GM20431 (cell line): Measurements from ENCODE around the gene PNPO.
"Not testable (repeated sequence)": the region's sequence is repeated elsewhere in the genome, so short reads cannot be mapped to it uniquely, and the experiment has no call there.

Experiments
- in situ Hi-C: fragments of 300-500 bp; cut with MseI, MboI; formaldehyde crosslinking; loops from one replicate; pipeline ENCODE4 v1.15.0; 2020; ENCODE audit warnings: low sequenced_read_pairs; ENCODE audit not compliant: unreplicated experiment

PNPO gene

DNA sequence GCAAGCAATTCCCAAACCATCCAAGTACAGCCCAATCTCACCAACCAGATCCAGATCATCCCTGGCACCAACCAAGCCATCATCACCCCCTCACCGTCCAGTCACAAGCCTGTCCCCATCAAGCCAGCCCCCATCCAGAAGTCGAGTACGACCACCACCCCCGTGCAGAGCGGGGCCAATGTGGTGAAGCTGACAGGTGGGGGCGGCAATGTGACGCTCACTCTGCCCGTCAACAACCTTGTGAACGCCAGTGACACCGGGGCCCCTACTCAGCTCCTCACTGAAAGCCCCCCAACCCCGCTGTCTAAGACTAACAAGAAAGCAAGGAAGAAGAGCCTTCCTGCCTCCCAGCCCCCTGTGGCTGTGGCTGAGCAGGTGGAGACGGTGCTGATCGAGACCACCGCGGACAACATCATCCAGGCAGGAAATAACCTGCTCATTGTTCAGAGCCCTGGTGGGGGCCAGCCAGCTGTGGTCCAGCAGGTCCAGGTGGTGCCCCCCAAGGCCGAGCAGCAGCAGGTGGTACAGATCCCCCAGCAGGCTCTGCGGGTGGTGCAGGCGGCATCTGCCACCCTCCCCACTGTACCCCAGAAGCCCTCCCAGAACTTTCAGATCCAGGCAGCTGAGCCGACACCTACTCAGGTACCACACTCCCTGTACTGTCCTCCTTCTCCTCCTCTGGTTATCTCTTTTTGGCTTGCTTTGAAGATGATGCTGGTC lies 24.7 kb upstream of the PNPO start:
- in situ Hi-C loops: no loop called here

DNA sequence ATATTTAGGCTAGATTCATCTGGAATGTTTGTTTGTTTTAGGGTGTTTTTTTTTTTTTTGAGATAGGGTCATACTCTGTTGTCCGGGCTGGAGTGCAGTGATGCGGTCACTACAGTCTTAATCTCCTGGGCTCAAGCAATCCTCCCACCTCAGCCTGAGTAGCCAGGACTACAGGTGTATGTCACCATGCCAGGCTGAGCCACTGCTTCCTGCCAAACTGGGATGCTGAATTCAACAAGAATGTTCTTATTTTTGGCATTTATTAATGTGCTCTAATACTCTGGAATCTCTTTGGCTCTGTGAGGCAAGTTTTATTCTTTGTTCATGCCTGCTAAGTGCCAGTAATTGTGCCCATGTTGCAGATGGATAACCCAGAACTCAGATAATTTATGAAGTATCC lies 23.8 kb upstream of the PNPO start:
- in situ Hi-C loops: no loop called here

DNA sequence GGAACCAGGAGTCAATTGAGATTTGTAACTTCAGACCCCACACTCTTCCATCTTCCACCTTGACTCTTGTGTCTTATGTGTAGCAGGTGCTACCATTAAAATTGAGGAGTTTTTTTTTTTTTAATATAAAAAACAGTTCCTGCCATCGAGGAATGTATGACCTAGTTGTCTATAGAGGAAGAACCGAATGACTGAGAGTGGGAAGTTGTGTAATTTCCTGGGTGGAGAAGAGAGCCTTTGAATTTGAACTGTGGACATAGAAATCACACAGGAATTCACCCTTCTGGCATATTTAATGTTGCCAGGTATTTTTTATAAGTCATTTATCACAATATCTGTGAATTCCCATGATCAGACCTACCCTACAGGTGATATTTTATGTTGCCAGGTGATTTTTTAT lies 23.4 kb upstream of the PNPO start:
- in situ Hi-C loops: no loop called here

- in situ Hi-C loops: no loop called here
Observed at GRCh38 chr17:47918991-47919390, 22.4 kb upstream of the PNPO start.

DNA sequence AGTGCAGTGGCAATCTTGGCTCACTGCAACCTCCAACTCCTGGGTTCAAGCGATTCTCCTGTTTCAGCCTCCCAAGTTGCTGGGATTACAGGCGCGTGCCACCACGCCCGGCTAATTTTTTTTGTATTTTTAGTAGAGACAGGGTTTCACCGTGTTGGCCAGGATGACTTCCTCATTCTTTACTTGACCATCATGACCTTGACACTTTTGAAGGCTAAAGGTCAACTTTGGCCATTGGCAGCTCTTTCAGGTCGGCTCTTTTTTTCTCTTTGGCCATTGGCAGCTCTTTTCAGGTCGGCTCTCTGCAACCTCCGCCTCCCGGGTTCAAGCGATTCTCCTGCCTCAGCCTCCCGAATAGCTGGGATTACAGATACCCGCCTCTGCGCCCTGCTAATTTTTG lies 21.5 kb upstream of the PNPO start:
- in situ Hi-C loops: not testable (repeated sequence)

DNA sequence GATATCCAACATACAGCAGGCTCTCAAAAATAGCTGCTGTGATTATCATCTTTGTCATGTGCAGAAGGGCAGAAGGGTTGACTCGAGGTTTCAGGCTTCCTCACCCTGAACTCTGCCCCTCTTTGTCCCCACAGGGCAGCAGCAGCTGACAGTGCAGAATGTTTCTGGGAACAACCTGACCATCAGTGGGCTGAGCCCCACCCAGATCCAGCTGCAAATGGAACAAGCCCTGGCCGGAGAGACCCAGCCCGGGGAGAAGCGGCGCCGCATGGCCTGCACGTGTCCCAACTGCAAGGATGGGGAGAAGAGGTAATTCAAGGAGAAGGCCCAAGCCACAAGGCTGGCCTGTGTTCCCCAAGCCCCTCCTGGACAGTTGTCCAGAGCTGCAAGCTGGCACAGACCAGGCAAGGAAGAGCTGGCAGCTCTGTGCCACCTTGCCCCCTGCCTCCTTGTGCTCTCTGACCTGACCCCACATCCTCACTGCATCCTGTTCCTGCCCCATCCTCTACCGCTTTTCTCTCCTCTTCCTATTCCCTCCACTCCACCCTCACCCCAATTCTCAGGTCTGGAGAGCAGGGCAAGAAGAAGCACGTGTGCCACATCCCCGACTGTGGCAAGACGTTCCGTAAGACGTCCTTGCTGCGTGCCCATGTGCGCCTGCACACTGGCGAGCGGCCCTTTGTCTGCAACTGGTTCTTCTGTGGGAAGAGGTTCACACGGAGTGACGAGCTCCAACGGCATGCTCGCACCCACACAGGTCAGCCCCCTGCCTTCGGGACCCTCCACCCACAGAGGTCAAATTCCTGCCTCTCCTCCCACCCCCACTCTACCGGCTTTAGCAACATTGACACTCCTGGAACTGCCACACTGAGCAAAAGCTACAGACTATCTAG lies 16.3 kb upstream of the PNPO start:
- in situ Hi-C loops: no loop called here

GRCh38 chr17:47925678-47925988 lies 15.7 kb upstream of the PNPO start:
- in situ Hi-C loops: no loop called here

- in situ Hi-C loops: no loop called here
Observed at GRCh38 chr17:47927821-47928400, 13.5 kb upstream of the PNPO start.

GRCh38 chr17:47928415-47928814 lies 13.0 kb upstream of the PNPO start:
- in situ Hi-C loops: no loop called here

DNA sequence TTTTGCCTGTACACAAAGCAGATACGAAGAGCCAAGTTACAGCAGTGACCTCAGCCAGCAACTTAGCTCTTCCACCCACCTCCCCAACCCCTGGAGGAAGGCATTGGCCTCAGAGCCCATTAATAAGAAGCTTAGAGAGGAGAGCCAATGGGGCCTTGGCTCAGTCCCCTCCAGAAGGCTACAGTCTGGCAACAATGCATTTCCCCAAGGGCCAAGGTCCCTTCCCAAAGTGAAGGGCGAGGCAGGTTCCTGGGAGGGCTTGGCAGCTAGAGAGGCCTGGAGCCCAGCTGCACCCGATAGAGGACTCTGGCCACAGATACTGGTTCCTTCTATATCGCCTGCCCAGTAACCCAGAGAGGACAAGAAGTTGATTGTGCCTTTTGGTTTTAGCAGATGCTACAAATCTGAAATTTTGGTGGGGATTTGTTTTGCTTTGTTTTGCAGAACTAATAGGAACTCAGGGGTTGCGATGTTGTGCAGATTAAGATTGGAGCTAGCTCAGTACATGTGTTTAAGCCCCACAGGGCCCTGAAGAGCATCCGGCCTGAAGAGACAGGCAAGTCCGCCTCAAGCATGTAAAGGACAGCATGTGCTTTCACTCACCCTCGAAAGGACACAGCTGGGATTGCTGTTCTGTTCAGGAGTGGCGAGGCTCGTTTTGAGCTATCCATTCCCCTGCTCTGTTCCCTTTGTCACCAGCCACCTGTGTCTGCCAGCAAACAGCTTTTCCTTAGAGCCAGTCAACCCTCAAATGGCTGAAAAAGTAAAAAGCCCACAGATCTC lies 12.0 kb upstream of the PNPO start:
- in situ Hi-C loops: no loop called here

GRCh38 chr17:47931848-47932247 lies 9.5 kb upstream of the PNPO start:
- in situ Hi-C loops: no loop called here

- in situ Hi-C loops: no loop called here
Observed at GRCh38 chr17:47934856-47935255, 6.5 kb upstream of the PNPO start.

DNA sequence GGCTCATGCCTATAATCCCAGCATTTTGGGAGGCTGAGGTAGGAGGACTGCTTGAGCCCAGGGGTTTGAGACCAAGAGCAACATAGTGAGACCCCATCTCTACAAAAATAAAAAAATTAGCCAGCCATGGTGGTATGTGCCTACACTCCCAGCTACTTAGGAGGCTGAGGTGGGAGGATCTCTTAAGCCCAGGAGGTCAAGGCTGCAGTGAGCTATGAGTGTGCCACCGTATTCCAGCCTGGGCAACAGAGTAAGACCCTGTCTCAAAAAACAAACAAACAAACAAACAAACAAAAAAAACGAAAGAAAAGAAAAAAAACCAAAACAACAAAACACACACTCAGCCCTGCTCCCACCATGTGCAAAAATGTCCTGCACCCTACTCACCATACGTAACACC lies 5.9 kb upstream of the PNPO start:
- in situ Hi-C loops: not testable (repeated sequence)

DNA sequence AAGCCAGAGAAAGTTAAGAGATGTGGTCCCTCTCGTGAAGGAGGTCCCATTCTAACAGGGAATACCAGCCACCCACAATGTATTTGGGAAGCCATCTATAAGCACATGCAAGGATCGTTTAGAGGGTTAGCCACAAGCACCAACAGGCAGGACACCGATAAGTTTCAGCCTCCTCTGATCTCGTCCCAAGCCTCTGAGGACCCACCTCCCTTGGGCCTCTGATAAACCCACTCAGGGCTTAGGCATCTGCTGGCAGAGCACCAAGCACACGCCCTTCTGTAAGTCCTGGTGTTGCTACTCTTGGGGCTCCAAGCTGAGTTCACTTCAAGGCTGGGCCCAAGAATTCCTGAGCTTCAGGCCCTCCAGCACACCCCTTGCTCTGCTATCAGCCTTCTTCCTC lies 5.4 kb upstream of the PNPO start:
- in situ Hi-C loops: no loop called here

DNA sequence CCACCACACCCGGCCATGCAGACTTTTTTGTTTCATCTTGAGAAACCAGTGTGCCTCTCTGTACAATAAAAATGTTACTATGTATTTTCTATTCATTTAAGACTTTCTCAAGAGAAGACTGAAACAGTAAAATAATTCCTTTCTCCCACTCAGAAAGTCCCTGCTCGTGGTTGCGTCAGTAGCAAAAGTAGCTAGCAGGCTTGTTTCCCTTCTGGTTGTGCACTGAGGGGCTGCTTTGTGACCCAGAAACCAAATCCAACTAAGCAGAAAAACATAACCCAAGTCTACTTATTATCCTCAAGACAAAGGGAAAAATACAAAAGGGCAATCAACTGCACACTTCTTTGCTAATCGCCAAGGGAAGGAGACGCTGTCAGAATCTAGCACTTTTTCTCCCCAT lies 3.4 kb upstream of the PNPO start:
- in situ Hi-C loops: no loop called here

- in situ Hi-C loops: no loop called here
Observed at GRCh38 chr17:47942096-47942510, 732 bp downstream of the PNPO start.

DNA sequence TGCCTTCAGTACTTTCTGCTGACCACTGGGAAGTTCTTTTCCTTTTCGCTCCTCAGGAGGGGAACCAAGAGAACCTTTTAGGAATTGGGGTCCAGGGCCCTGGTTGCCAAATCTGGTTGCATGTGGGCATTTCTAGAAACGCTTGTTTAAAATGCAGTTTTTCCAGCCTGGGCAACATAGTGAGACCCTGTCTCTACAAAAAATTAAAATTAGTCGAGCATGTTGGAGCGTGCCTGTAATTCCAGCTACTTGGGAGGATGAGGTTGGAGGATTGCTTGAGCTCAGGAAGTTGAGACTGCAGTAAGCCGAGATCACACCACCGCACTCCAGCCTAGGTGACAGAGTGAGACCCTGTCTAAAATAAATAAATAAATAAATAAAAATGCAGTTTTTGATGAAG lies 1.2 kb downstream of the PNPO start:
- in situ Hi-C loops: no loop called here

- in situ Hi-C loops: no loop called here
Observed at GRCh38 chr17:47945080-47945479, 3.7 kb downstream of the PNPO start.

- in situ Hi-C loops: no loop called here
Observed at GRCh38 chr17:47945529-47946508, 4.4 kb downstream of the PNPO start.
